Vagina (tissue), 2 donors: ENCODE measurements around the gene UNC13A. TPM values are rescaled to one million over a fixed set of nuclear protein-coding genes. Genes with fewer than 3 reads are reported as not detected.

Experiments used
- DNase-seq, 2 donors: peaks; one replicate each; pipeline ENCODE4 v3.0.0-alpha.2; 2017; ENCODE audit errors: extremely low spot score in 2 of 2
- H3K27ac ChIP-seq: fragments of 200-600 bp; sonication (generic); one replicate; pipeline ENCODE4 v1.5.1; 2019
- H3K27me3 ChIP-seq: fragments of 200-600 bp; sonication (generic); one replicate; pipeline ENCODE4 v1.5.1; 2019
- H3K36me3 ChIP-seq, 2 donors: fragments of 200-600 bp; sonication (generic); one replicate each; pipeline ENCODE4 v1.5.1; 2017 to 2019
- H3K4me1 ChIP-seq: fragments of 200-600 bp; sonication (generic); one replicate; pipeline ENCODE4 v1.5.1; 2019
- H3K4me3 ChIP-seq, 2 donors: fragments of 200-600 bp; sonication (generic); 1 replicate in 1 of 2; 2 replicates in 1 of 2; pipeline ENCODE4 v1.5.1; 2016 to 2019
- H3K9me3 ChIP-seq: fragments of 200-600 bp; sonication (generic); one replicate; pipeline ENCODE4 v1.5.1; 2019
- CTCF ChIP-seq, 3 experiments: fragments of 450-650 bp in 2 of 3; fragments of 200-600 bp in 1 of 3; sonication (generic) in 1 of 3; IDR thresholded peaks; one replicate each; pipeline ENCODE4 v1.5.1; 2017 to 2019; ENCODE audit warnings: antibody characterized with exemption in 3 of 3, mild to moderate bottlenecking in 2 of 3, moderate library complexity in 2 of 3
- POLR2A ChIP-seq, 2 donors: fragments of 450-650 bp; IDR thresholded peaks; one replicate each; pipeline ENCODE4 v1.6.1; 2017; ENCODE audit warnings: antibody characterized with exemption in 2 of 2, mild to moderate bottlenecking in 2 of 2, moderate library complexity in 2 of 2
- POLR2AphosphoS5 ChIP-seq, 2 donors: sonication (generic); formaldehyde crosslinking; IDR thresholded peaks; one replicate each; pipeline ENCODE4 v1.9.0; 2017; ENCODE audit warnings: antibody characterized with exemption in 2 of 2, mild to moderate bottlenecking in 2 of 2, low read depth in 1 of 2; ENCODE audit not compliant: insufficient read depth in 1 of 2
- intact Hi-C: fragments of 100-400 bp; cut with DNase I; formaldehyde crosslinking; loops from one replicate; pipeline ENCODE4 v1.15.1; 2023
- total RNA-seq: library from RNA; depleted of rRNA; stranded (reverse); fragments of >200 nt; gene quantifications from one replicate; pipeline ENCODE4 v1.2.3, GENCODE V29; 2016

UNC13A gene
- total RNA-seq, 1 donor from 2014 or later = 0.49 TPM

DNA sequence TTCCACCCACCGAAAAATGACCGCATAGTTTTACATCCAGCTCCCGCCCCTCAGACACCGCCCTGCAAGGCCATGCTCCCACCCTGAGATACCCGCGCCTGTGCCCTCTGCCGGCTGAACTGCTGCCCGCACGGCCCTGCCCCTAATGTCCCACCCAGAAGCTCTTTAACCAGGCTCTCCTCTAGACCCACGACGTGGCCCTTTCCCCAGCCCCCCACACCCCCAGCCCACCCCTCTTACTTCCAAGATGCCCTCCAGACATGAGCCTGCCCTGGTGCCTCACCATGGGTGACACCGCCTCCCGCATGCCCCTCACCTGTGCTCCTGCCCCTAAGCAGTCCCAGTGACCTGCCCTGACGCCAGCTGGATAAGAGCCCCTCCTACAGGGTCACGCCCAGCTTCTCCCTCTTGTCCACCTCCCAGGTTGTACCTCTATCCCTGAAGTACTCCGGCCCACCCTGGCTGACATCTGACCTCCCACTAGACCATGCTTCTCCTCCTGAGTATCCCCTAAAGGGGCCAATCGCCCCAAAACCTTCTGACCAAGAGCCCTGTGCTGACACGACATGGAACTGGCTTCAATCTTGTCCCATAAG, 81.5 kb downstream of the UNC13A start:
- Histone ChIP-seq H3K9me3 (no peaks in the 10 kb centered on the region), H3K36me3 (no peaks in the 10 kb centered on the region), H3K4me3 (peak overlapping the region; percentile 34 to 48), H3K27ac (no peak overlapping the region), H3K4me1 (peaks cover 15% of the 10 kb centered on the region), H3K27me3 (no peaks in the 10 kb centered on the region)
- no peak for TF ChIP-seq CTCF (IDR thresholded peaks at IDR 0.05)
- no peak for DNase-seq
- intact Hi-C loops = no loop called here

GRCh38 chr19:17605761-17606589, 82.2 kb downstream of the UNC13A start:
- DNase-seq = no peak
- no peaks in the 10 kb centered on the region for H3K27me3 ChIP-seq
- intact Hi-C loops = no loop called here

DNA sequence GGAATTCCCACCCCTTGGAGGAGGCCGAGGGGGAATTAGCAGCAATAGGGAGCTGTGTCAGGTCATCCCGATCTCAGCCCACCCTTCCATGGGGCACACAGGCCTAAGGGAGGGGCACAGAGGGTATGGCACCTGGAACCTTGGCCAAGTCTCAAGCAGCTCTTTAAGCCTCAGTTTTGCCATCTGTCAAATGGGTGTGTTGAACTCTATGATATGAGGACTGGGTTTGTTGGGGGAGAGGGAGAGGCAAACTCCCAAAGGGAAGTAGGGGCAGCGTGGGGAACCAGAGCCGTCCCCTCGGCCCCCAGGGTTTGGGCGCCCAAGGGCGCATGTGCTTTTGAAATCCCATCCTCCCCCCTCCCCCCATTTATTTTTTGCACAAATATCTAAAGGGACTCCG, 83.0 kb downstream of the UNC13A start:
- no peak for DNase-seq
- no peaks in the 10 kb centered on the region for H3K36me3 ChIP-seq
- H3K4me3 ChIP-seq = no peak overlapping the region
- no peak for TF ChIP-seq CTCF (IDR thresholded peaks at IDR 0.05)
- TF ChIP-seq POLR2AphosphoS5 (IDR thresholded peaks at IDR 0.05; ENCODE audit: insufficient read depth in 1 of 2, low read depth in 1 of 2) = no peak
- no peak for TF ChIP-seq POLR2A (IDR thresholded peaks at IDR 0.05)
- intact Hi-C loops = no loop called here
- H3K4me1 ChIP-seq = peaks cover 15% of the 10 kb centered on the region
- H3K27ac ChIP-seq = no peak overlapping the region
- H3K27me3 ChIP-seq = no peaks in the 10 kb centered on the region
- H3K9me3 ChIP-seq = no peaks in the 10 kb centered on the region

More at GRCh38 chr19:17605761-17606589, 82.2 kb downstream of the UNC13A start:
- Histone ChIP-seq H3K27ac (no peak overlapping the region), H3K36me3 (no peaks in the 10 kb centered on the region), H3K4me1 (peaks cover 15% of the 10 kb centered on the region), H3K9me3 (no peaks in the 10 kb centered on the region), H3K4me3 (peak overlapping the region; percentile 34 to 48)
- peak; percentile 4 to 46 (median 20) for TF ChIP-seq CTCF (IDR thresholded peaks at IDR 0.05)
- TF ChIP-seq POLR2AphosphoS5 (IDR thresholded peaks at IDR 0.05; ENCODE audit: insufficient read depth in 1 of 2, low read depth in 1 of 2) = no peak

GRCh38 chr19:17604372-17605025, 83.7 kb downstream of the UNC13A start:
- Histone ChIP-seq H3K9me3 (no peaks in the 10 kb centered on the region), H3K36me3 (no peaks in the 10 kb centered on the region), H3K4me1 (peaks cover 15% of the 10 kb centered on the region), H3K27me3 (no peaks in the 10 kb centered on the region), H3K4me3 (no peak overlapping the region), H3K27ac (no peak overlapping the region)
- no peak for DNase-seq
- TF ChIP-seq CTCF (IDR thresholded peaks at IDR 0.05) (no peak), POLR2A (IDR thresholded peaks at IDR 0.05) (no peak), POLR2AphosphoS5 (IDR thresholded peaks at IDR 0.05; ENCODE audit: insufficient read depth in 1 of 2, low read depth in 1 of 2) (no peak)
- intact Hi-C loops = no loop called here
